Smooth muscle cell (in vitro differentiated cells): ENCODE data around the gene GPR6. TPM values are rescaled to one million over a fixed set of nuclear protein-coding genes. Genes with fewer than 3 reads are reported as not detected.

Source experiments
- polyA plus RNA-seq: library from polyadenylated mRNA; unstranded; fragments of >200 nt; fragmentation: Nextera tagmentation; extraction: Ambion mirVana; gene quantifications from 2 replicates; pipeline ENCODE4 v1.2.1, GENCODE V29; 2016
- total RNA-seq: library from RNA; depleted of rRNA; stranded (reverse); fragments of >200 nt; gene quantifications from 2 replicates; pipeline ENCODE4 v1.2.3, GENCODE V29; 2014

Gene GPR6
- total and polyA plus RNA-seq, 2 experiments from 2014 or later: not detected

Other genes starting within 250 kb of the GPR6 start
- 16.9 and 39.5 TPM in 2 replicates for gene WASF1, start 201.4 kb downstream of the GPR6 start, total RNA-seq
- 22.8 and 26.5 TPM in 2 replicates for gene WASF1, start 201.4 kb downstream of the GPR6 start, polyA plus RNA-seq
- gene CDC40, start 202.1 kb downstream of the GPR6 start, total RNA-seq: 22.1 and 28.8 TPM in 2 replicates
- 16.9 and 20.9 TPM in 2 replicates for gene CDC40, start 202.1 kb downstream of the GPR6 start, polyA plus RNA-seq